Ectodermal cell (in vitro differentiated cells): ENCODE data around the gene CPA3. TPM values are rescaled to one million over a fixed set of nuclear protein-coding genes. Genes with fewer than 3 reads are reported as not detected.

Experiments
- H3K27ac ChIP-seq: 2 replicates; pipeline ENCODE4 v1.7.0; 2013; ENCODE audit warnings: mild to moderate bottlenecking, low read depth, low read length; ENCODE audit not compliant: insufficient read depth, poor library complexity, severe bottlenecking
- H3K27me3 ChIP-seq: 2 replicates; pipeline ENCODE4 v1.7.0; 2013; ENCODE audit warnings: mild to moderate bottlenecking, low read length; ENCODE audit not compliant: insufficient read depth, control insufficient read depth, poor library complexity, severe bottlenecking
- H3K36me3 ChIP-seq: one replicate; pipeline ENCODE4 v1.7.0; 2013; ENCODE audit warnings: low read length; ENCODE audit not compliant: control insufficient read depth, insufficient read depth
- H3K4me1 ChIP-seq: one replicate; pipeline ENCODE4 v1.7.0; 2013; ENCODE audit warnings: low read length; ENCODE audit not compliant: control insufficient read depth, insufficient read depth
- H3K4me3 ChIP-seq: 2 replicates; pipeline ENCODE4 v1.7.0; 2013; ENCODE audit warnings: low read depth, low read length, control low read depth; ENCODE audit not compliant: insufficient read depth
- H3K9me3 ChIP-seq: 2 replicates; pipeline ENCODE4 v1.7.0; 2013; ENCODE audit warnings: mild to moderate bottlenecking, low read length, moderate library complexity; ENCODE audit not compliant: control insufficient read depth
- WGBS, 2 experiments: methylation state at CpG; one replicate each; pipeline ENCODE4 v1.1.7; 2013; ENCODE audit warnings: missing lambda C conversion rate in 2 of 2; 5-methylcytosine and 5-hydroxymethylcytosine counted together
- polyA plus RNA-seq, 4 experiments: library from polyadenylated mRNA; stranded (reverse); fragments of 50-300 nt; gene quantifications; one replicate each; pipeline ENCODE4 v1.2.3, GENCODE V29; 2013

The CPA3 gene
- not detected for polyA plus RNA-seq (2013, experiment 1 of 4)
- not detected for polyA plus RNA-seq (2013, experiment 2 of 4)
- polyA plus RNA-seq (2013, experiment 3 of 4): not detected
- not detected for polyA plus RNA-seq (2013, experiment 4 of 4)

DNA sequence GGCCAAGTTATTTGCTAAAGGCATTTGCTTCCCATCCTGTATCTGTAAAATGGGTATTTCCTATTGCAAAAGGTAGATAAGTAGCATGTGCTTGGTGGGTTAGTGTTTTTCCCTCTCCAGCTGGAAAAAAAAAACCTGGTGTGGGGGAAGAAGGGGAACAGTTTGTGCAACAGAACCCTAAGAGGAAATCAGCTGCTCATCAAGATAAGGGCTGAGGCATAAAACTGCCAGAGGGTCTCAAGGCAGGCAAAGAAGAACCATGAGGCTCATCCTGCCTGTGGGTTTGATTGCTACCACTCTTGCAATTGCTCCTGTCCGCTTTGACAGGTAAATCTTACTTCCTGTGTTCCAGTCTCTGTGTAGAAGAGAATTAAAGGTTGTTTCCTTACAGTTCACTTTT is at the start of gene CPA3:
CPA3 (plus strand) TSS at position 248 of the 400 bp plus-strand sequence; CDS start at position 260, 12 bp downstream.
- Histone ChIP-seq H3K27ac (no peak within 1 kb of the TSS), H3K36me3 (no peaks in the 10 kb centered on the region), H3K9me3 (no peaks in the 10 kb centered on the region), H3K4me1 (no peaks in the 10 kb centered on the region), H3K4me3 (no peak within 1 kb of the TSS), H3K27me3 (no peaks in the 10 kb centered on the region)
- WGBS, 2 experiments: 63 to 88% methylated on average over 1 of the region's 1 CpG

DNA sequence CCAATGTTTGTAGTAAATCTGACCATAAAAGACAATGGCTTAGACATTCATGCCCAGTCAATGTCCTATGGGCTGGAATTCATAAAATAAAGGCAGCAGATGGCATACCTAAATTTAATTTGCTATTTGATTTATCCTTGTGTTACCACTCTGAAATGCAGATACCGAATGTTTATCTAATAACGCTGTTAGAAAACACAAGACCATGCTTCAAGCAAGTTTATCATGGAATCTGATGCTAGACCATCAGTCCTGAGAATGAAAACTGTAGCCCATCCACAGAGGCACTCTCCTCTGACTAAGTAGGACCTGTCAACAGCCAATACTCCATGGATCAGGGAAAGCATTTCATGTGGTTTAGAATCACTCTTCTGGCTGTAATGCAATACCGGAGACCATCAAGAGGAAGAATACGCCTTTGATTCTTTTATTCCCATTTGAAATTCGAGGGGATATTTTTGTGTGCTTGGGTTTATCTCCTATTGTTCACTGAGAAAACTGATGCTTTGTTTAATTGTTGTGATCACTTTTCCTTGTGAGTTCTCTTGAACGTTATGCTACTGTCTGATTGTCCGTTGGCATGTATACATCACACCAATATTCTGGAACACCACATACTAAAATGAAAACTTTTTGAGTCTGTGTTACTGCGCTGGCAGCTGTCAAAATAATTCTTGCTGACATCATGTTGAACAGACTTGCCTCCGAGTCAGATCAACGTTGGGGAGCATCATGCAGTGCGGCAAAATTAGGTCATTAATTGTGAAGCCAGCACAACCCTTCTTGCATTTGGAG is 49.6 kb upstream of the CPA3 start:
- H3K27me3 ChIP-seq: no peaks in the 10 kb centered on the region
- no peaks in the 10 kb centered on the region for H3K36me3 ChIP-seq
- no peak overlapping the region for H3K4me3 ChIP-seq
- no peak overlapping the region for H3K27ac ChIP-seq
- H3K4me1 ChIP-seq: no peaks in the 10 kb centered on the region
- no peaks in the 10 kb centered on the region for H3K9me3 ChIP-seq
- 93 to 95% methylated on average over 11 of the region's 11 CpGs for WGBS, 2 experiments

DNA sequence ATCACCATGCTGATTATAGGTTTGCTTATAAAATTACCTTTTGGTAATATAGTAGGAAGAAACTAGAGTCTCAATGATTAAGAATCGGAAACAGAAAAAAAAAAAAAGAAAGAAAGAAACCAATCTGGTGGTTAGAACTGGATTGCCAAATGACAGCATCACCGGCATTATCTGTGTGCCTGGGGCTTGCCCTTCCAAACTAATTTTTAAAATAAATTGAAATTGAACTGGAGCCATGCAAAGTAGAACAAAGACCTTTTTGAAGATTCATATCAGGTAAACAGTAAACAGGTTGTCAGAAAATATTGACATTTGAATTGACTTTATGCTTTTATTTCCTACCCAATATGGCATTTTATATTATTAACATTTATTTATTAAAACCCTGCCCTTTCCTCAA is 48.7 kb upstream of the CPA3 start:
- Histone ChIP-seq H3K27me3 (no peaks in the 10 kb centered on the region), H3K36me3 (no peaks in the 10 kb centered on the region), H3K27ac (no peak overlapping the region), H3K4me1 (no peaks in the 10 kb centered on the region), H3K9me3 (no peaks in the 10 kb centered on the region), H3K4me3 (no peak overlapping the region)
- 89 to 93% methylated on average over 1 to 2 of the region's 2 CpGs for WGBS, 2 experiments

- no peaks in the 10 kb centered on the region for H3K36me3 ChIP-seq
- WGBS, 2 experiments: 95 to 100% methylated on average over 2 to 3 of the region's 3 CpGs
- no peak overlapping the region for H3K27ac ChIP-seq
- H3K9me3 ChIP-seq: no peaks in the 10 kb centered on the region
- H3K27me3 ChIP-seq: no peaks in the 10 kb centered on the region
- no peak overlapping the region for H3K4me3 ChIP-seq
- no peaks in the 10 kb centered on the region for H3K4me1 ChIP-seq
Observed at GRCh38 chr3:148816981-148817525, 48.0 kb upstream of the CPA3 start.

DNA sequence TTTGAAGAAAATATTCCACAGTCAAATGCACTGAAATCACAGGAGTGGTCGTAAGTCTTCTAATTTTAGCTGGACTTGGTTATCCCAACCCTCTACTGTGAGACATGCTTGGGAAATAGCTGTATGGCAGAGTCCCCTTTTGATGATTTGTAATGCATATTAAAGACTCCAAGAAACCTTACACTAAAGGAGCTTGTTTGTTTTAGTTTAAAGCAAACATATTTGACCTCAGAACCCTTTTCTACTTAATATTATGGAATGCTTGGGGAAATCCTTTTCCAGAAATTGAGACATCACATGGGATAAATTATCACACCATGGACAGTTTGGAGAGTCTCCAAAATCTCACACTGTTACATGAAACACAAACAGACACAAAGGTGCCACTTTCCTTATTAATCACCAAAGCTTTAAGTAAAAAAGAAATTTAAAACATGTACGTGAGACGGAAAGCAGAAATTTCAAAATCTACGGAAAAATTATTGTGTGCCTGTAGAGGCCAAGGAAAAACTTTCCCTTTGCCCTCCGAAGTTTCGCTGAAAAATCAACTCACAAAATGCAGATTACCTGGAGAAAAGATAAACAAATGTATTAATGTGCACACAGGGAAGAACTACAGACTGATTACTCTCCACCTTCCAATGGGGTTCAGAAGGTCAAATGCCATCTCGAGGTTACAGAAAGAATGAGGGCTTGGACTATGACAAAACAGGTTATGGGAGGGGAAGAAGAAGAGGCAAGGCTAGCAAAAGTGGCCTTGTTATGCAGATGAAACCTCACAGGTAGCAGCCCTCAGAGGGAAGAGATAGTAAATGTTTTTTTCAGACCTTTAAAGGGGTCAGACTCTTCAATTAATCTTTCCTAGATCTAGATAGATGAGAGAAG is 44.5 kb upstream of the CPA3 start:
- H3K4me1 ChIP-seq: no peaks in the 10 kb centered on the region
- H3K36me3 ChIP-seq: no peaks in the 10 kb centered on the region
- no peaks in the 10 kb centered on the region for H3K27me3 ChIP-seq
- 77 to 82% methylated on average over 7 of the region's 7 CpGs for WGBS, 2 experiments
- no peak overlapping the region for H3K27ac ChIP-seq
- no peaks in the 10 kb centered on the region for H3K9me3 ChIP-seq
- no peak overlapping the region for H3K4me3 ChIP-seq

DNA sequence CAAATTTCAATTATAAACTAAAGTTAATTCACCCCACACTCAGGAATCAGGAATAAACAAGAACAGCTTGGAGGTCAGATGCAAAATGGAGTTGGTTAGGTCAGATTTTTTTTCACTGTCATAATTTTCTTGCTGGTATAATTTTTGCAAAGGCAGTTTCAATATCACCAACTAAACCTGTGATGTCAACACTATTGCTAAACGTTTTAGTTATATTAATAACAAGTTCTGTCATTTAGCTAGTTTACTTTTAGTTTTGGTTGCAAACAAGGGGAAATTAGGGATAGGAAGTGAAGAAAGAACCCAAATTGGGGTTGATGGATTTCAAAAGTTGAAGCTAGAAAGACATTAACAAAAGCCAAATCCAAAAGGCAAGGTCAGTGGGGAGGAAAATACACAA is 42.1 kb upstream of the CPA3 start:
- H3K27me3 ChIP-seq: no peaks in the 10 kb centered on the region
- no peaks in the 10 kb centered on the region for H3K4me1 ChIP-seq
- 88% methylated on average over 1 of the region's 1 CpG for WGBS, 2 experiments
- H3K9me3 ChIP-seq: no peaks in the 10 kb centered on the region
- H3K4me3 ChIP-seq: no peak overlapping the region
- no peak overlapping the region for H3K27ac ChIP-seq
- H3K36me3 ChIP-seq: no peaks in the 10 kb centered on the region

DNA sequence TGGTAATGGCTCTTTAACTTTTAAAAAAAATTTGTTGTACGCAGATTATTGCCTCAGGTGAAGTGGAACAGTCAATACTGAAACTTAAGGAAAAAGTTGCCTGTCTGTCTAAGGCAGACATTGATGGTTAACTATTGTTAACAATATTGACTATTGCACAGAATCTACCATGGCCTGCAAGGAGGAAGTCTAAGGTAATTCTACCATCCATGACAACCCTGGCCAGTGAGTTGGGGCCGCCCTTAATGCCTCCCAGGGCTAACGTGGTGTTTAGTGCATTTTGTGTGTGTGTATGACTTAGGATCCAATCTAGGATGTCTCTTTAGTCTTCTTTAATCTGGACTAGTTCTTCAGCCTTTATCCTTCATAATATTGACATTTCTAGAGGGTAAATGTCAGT is 39.6 kb upstream of the CPA3 start:
- Histone ChIP-seq H3K9me3 (no peaks in the 10 kb centered on the region), H3K36me3 (no peaks in the 10 kb centered on the region), H3K4me3 (no peak overlapping the region), H3K4me1 (no peaks in the 10 kb centered on the region), H3K27me3 (no peaks in the 10 kb centered on the region), H3K27ac (no peak overlapping the region)
- WGBS, 2 experiments: 93 to 97% methylated on average over 3 of the region's 3 CpGs

- Histone ChIP-seq H3K4me3 (no peak within 1 kb of the TSS), H3K4me1 (no peaks in the 10 kb centered on the region), H3K9me3 (no peaks in the 10 kb centered on the region), H3K36me3 (no peaks in the 10 kb centered on the region), H3K27ac (no peak within 1 kb of the TSS), H3K27me3 (no peaks in the 10 kb centered on the region)
Observed at GRCh38 chr3:148827585-148827984, 37.5 kb upstream of the CPA3 start, which contains the start of gene CPB1. Gene CPB1 (plus strand): TSS chr3:148827811. CDS start chr3:148827824, 13 bp downstream.

DNA sequence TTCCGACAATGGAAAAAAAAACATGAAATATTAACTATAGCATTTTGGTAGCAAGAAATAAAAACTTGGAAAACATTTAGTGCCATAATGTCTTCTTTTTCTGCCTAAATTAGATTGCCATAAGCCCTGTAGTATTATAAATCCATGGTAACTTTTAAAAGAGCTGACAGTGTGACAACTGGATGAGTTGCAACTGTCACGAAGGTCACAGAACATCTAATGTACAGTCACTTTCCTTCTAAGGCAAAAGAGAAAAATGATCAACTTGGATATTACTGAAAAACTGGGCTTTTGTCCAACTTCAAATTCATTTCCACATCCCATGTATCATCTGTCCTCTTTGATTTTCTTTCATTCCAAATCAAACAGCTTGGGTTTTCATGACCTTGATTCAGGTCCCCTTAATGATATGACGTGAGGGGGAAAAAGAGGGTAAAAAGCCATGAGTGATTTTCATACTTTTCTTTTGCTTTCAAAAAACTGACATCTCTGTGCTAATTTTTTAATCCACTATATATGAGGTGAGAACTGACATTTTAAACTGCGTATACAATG is 36.9 kb upstream of the CPA3 start:
- Histone ChIP-seq H3K27ac (no peak overlapping the region), H3K4me3 (no peak overlapping the region), H3K27me3 (no peaks in the 10 kb centered on the region), H3K36me3 (no peaks in the 10 kb centered on the region), H3K4me1 (no peaks in the 10 kb centered on the region), H3K9me3 (no peaks in the 10 kb centered on the region)
- WGBS, 2 experiments: 90 to 97% methylated on average over 2 to 4 of the region's 4 CpGs
